PC-3 (cell line): Measurements from ENCODE around the gene SMIM33. TPM values are rescaled to one million over a fixed set of nuclear protein-coding genes. Genes with fewer than 3 reads are reported as not detected.

Experiments
- ATAC-seq: fragments of 200-7000 bp; cut with Tn5 transposase; 2 replicates; pipeline ENCODE4 v1.9.1; 2020; ENCODE audit warnings: mild to moderate bottlenecking, moderate library complexity
- BruUV-seq: library from RNA; stranded (reverse); fragments of 400-500 nt; replicated peaks from 2 replicates; lab custom pipeline; 2021; lab: Mats Ljungman, UMichigan
- CTCF ChIA-PET: fragments of 300-600 bp; sonication (Branson Sonifier 250); formaldehyde crosslinking; loops from one replicate; lab custom pipeline; 2022; ENCODE audit warnings: antibody characterized with exemption; lab: Charles Lee
- POLR2A ChIA-PET: fragments of 300-600 bp; sonication (Branson Sonifier 250); formaldehyde crosslinking; loops from one replicate; lab custom pipeline; 2022; ENCODE audit warnings: antibody characterized with exemption; ENCODE audit not compliant: unreplicated experiment; lab: Charles Lee
- DNase-seq: peaks from one replicate; pipeline ENCODE4 v3.0.0-alpha.2; 2015
- H2AFZ ChIP-seq: fragments of 300-600 bp; sonication (generic); 2 replicates; pipeline ENCODE4 v1.6.0; 2016; ENCODE audit warnings: antibody characterized with exemption, low read length
- H3F3A ChIP-seq: fragments of 300-600 bp; sonication (generic); one replicate; pipeline ENCODE4 v1.6.0; 2017; ENCODE audit warnings: antibody characterized with exemption, low read length, control low read depth, mild to moderate bottlenecking; ENCODE audit not compliant: unreplicated experiment
- H3K27ac ChIP-seq: fragments of 300-600 bp; sonication (generic); 2 replicates; pipeline ENCODE4 v1.5.1; 2016; ENCODE audit warnings: mild to moderate bottlenecking, low read length
- H3K27me3 ChIP-seq: fragments of 300-600 bp; sonication (generic); 2 replicates; pipeline ENCODE4 v1.6.1; 2016; ENCODE audit warnings: low read length, mixed read lengths
- H3K36me3 ChIP-seq: fragments of 300-600 bp; sonication (generic); 2 replicates; pipeline ENCODE4 v1.6.1; 2016; ENCODE audit warnings: low read depth, mixed run types, low read length, mixed read lengths
- H3K4me1 ChIP-seq: fragments of 300-600 bp; sonication (generic); 2 replicates; pipeline ENCODE4 v1.5.1; 2016; ENCODE audit warnings: low read length; ENCODE audit not compliant: insufficient read depth
- H3K4me2 ChIP-seq: fragments of 300-600 bp; sonication (generic); 2 replicates; pipeline ENCODE4 v1.6.0; 2016; ENCODE audit warnings: low read length
- H3K4me3 ChIP-seq: fragments of 300-600 bp; sonication (generic); 2 replicates; pipeline ENCODE4 v1.5.1; 2016; ENCODE audit warnings: mild to moderate bottlenecking, low read length, mixed read lengths
- H3K79me2 ChIP-seq: fragments of 300-600 bp; sonication (generic); 2 replicates; pipeline ENCODE4 v1.6.1; 2017; ENCODE audit warnings: low read length, mixed read lengths
- H3K9ac ChIP-seq: fragments of 300-600 bp; sonication (generic); 2 replicates; pipeline ENCODE4 v1.6.0; 2016; ENCODE audit warnings: mild to moderate bottlenecking, low read length
- H3K9me2 ChIP-seq: fragments of 300-600 bp; sonication (generic); replicated peaks from 2 replicates; pipeline ENCODE4 v1.6.1; 2016; ENCODE audit warnings: mixed run types, low read length, mixed read lengths
- H3K9me3 ChIP-seq: fragments of 300-600 bp; sonication (generic); 2 replicates; pipeline ENCODE4 v1.6.1; 2016; ENCODE audit warnings: low read length, mixed read lengths
- H4K20me1 ChIP-seq: fragments of 300-600 bp; sonication (generic); 2 replicates; pipeline ENCODE4 v1.6.1; 2016; ENCODE audit warnings: low read length, mixed read lengths
- EZH2 ChIP-seq: fragments of 300-600 bp; sonication (generic); IDR thresholded peaks from one replicate; pipeline ENCODE4 v1.6.1; 2017; ENCODE audit warnings: antibody characterized with exemption, mild to moderate bottlenecking, low read length; ENCODE audit not compliant: unreplicated experiment
- EZH2phosphoT487 ChIP-seq: fragments of 300-600 bp; sonication (generic); IDR thresholded peaks from 2 replicates; pipeline ENCODE4 v1.6.1; 2018; ENCODE audit warnings: mild to moderate bottlenecking, antibody characterized with exemption, low read length, borderline replicate concordance
- intact Hi-C: fragments of 100-400 bp; cut with micrococcal nuclease; formaldehyde crosslinking; loops from 2 replicates; pipeline ENCODE4 v1.9.0; 2023
- total RNA-seq: library from RNA; depleted of rRNA; stranded (reverse); fragments of >200 nt; gene quantifications from 2 replicates; pipeline ENCODE4 v1.2.3, GENCODE V29; 2014
- TF ChIP-seq, protein P1 (sequence below): fragments of 300-600 bp; sonication (generic); conservative IDR thresholded peaks from 2 replicates; pipeline ENCODE4 v1.5.1; 2017; ENCODE audit warnings: antibody characterized with exemption, low read depth, mild to moderate bottlenecking, low read length

SMIM33 gene
- total RNA-seq, 1 experiment from 2014 or later, result not detected

- Histone ChIP-seq H3K4me2 (no peak overlapping the region), H3K9ac (no peak overlapping the region), H3K4me1 (peaks cover 6% of the 10 kb centered on the region; the same call in 1 of the 2 replicates), H3K9me3 (no peaks in the 10 kb centered on the region), H3K36me3 (no peaks in the 10 kb centered on the region), H2AFZ (no peak overlapping the region), H4K20me1 (no peaks in the 10 kb centered on the region), H3K27ac (no peak overlapping the region), H3F3A (no peaks in the 10 kb centered on the region), H3K4me3 (no peak overlapping the region), H3K9me2 (no peaks in the 10 kb centered on the region), H3K27me3 (no peaks in the 10 kb centered on the region), H3K79me2 (no peaks in the 10 kb centered on the region)
- intact Hi-C loops, result no loop called here
- CTCF ChIA-PET, result no interaction called here
- POLR2A ChIA-PET, result no interaction called here
- TF ChIP-seq, protein P1, sequence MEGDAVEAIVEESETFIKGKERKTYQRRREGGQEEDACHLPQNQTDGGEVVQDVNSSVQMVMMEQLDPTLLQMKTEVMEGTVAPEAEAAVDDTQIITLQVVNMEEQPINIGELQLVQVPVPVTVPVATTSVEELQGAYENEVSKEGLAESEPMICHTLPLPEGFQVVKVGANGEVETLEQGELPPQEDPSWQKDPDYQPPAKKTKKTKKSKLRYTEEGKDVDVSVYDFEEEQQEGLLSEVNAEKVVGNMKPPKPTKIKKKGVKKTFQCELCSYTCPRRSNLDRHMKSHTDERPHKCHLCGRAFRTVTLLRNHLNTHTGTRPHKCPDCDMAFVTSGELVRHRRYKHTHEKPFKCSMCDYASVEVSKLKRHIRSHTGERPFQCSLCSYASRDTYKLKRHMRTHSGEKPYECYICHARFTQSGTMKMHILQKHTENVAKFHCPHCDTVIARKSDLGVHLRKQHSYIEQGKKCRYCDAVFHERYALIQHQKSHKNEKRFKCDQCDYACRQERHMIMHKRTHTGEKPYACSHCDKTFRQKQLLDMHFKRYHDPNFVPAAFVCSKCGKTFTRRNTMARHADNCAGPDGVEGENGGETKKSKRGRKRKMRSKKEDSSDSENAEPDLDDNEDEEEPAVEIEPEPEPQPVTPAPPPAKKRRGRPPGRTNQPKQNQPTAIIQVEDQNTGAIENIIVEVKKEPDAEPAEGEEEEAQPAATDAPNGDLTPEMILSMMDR, result no peak
- no peak for TF ChIP-seq EZH2phosphoT487
- TF ChIP-seq EZH2, result no peak
- ATAC-seq, result no peak
- DNase-seq, result no peak
- BruUV-seq, result no TSS peak
These were observed 9.6 kb upstream of the SMIM33 start for GRCh38 chr5:139461176-139461575.

DNA sequence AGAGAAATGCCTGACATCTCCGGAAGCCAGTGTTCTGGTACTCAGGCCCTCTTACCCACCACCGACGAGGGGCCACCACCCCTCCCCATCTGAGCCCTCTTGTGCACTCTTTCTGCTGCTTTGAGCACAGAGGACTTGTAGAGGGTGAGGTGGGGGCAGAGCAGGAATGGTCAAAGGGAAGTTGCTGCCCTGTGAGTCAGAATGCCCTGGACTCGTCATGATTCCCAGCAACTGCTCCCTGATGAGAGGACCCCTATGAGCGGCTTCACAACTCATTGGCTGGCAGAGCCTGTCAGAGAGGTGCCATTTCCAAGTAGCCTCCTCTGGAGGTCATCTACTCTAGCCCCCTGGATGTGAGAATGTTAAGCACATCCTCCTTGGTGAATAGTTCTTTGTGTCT is 9.1 kb upstream of the SMIM33 start:
- no peak; the same call in 1 of the 2 replicates for ATAC-seq
- Histone ChIP-seq H3F3A (no peaks in the 10 kb centered on the region), H2AFZ (no peak overlapping the region), H3K4me3 (no peak overlapping the region), H3K4me2 (no peak overlapping the region), H3K27me3 (no peaks in the 10 kb centered on the region), H3K9ac (no peak overlapping the region), H4K20me1 (no peaks in the 10 kb centered on the region), H3K36me3 (no peaks in the 10 kb centered on the region), H3K4me1 (peaks cover 6% of the 10 kb centered on the region; the same call in 1 of the 2 replicates), H3K9me3 (no peaks in the 10 kb centered on the region), H3K9me2 (no peaks in the 10 kb centered on the region), H3K79me2 (no peaks in the 10 kb centered on the region), H3K27ac (no peak overlapping the region)
- TF ChIP-seq EZH2phosphoT487 (no peak), EZH2 (no peak)
- TF ChIP-seq, protein P1, result no peak
- intact Hi-C loops, result no loop called here
- BruUV-seq, result no TSS peak
- ChIA-PET CTCF (no interaction called here), POLR2A (interaction anchor here (0.6 kb wide), 1 partner anchor 19 kb away, joined by 3 read pairs; no protein-coding TSS in a partner anchor)
- DNase-seq, result peak; percentile 12

DNA sequence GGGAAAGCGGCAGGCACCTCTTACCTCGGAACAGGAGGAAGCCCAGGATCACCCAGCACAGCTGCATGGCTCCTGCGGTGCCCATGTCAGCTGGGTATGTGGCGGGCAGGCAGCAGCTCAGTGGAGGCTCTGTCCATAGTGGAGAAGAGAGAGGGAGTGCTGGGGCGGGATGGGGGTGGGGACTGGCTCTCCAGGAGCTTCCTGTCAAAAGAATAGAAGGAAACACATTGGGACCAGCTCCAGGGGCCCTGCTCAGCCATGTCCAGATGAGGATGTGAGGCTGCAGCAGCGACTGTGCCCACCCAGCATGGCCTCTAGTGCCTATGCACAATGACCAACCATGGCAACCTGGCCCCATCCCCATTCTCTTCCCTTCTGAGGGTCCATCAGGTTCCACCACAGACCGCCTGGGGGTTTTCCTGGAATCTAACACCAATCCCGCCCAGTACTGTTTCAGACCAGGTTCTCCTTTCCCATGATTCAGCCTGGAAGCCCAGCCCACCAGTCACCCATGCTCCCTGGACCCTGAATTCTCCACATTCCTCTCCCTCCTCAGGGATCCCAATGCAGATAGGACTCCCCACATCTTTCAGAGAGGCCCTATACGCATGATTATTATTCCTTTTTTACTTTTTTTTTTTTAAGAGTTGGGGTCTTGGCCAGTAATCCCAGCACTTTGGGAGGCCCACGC is 8.1 kb upstream of the SMIM33 start, which contains the start of gene ECSCR:
ECSCR (minus strand) TSS at position 158 of the 691 bp plus-strand sequence; CDS start at position 85, 73 bp downstream.
- CTCF ChIA-PET, result no interaction called here
- intact Hi-C loops, result no loop called here
- BruUV-seq, result no TSS peak
- no peak within 1 kb of the TSS for H3K27ac ChIP-seq
- H4K20me1 ChIP-seq, result no peaks in the 10 kb centered on the region
- TF ChIP-seq EZH2, result no peak
- no peak for TF ChIP-seq EZH2phosphoT487
- TF ChIP-seq, protein P1, result no peak
- H3F3A ChIP-seq, result no peaks in the 10 kb centered on the region
- peaks cover 6% of the 10 kb centered on the region; the same call in 1 of the 2 replicates for H3K4me1 ChIP-seq
- no peaks in the 10 kb centered on the region for H3K79me2 ChIP-seq
- ATAC-seq, result no peak
- H3K9me3 ChIP-seq, result no peaks in the 10 kb centered on the region
- no peak within 1 kb of the TSS for H3K4me2 ChIP-seq
- H3K36me3 ChIP-seq, result no peaks in the 10 kb centered on the region
- H3K27me3 ChIP-seq, result no peaks in the 10 kb centered on the region
- no peak within 1 kb of the TSS for H3K9ac ChIP-seq
- H3K9me2 ChIP-seq, result no peaks in the 10 kb centered on the region
- POLR2A ChIA-PET, result no interaction called here
- no peak for DNase-seq
- no peak within 1 kb of the TSS for H2AFZ ChIP-seq
- no peak within 1 kb of the TSS for H3K4me3 ChIP-seq
